ENCODE data around the gene PTER. TPM values are rescaled to one million over a fixed set of nuclear protein-coding genes. Genes with fewer than 3 reads are reported as not detected.

Gene PTER
- total RNA-seq, 1 experiment from 2014 or later, result 30.1 TPM

- no peaks in the 10 kb centered on the region for H3K9me3 Mint-ChIP-seq (ENCODE audit: low read depth, unreplicated experiment)
- CTCF ChIA-PET, result no interaction called here
- no peak overlapping the region for H3K27ac Mint-ChIP-seq (ENCODE audit: unreplicated experiment)
- H3K4me3 Mint-ChIP-seq (ENCODE audit: low read depth, unreplicated experiment), result no peak overlapping the region
- no peak for DNase-seq
- no peaks in the 10 kb centered on the region for H3K27me3 Mint-ChIP-seq (ENCODE audit: unreplicated experiment)
- peaks cover 4% of the 10 kb centered on the region for H3K36me3 Mint-ChIP-seq (ENCODE audit: insufficient read depth, unreplicated experiment)
- H3K4me1 Mint-ChIP-seq (ENCODE audit: low read depth, unreplicated experiment), result no peaks in the 10 kb centered on the region
- TF ChIP-seq, protein P1, sequence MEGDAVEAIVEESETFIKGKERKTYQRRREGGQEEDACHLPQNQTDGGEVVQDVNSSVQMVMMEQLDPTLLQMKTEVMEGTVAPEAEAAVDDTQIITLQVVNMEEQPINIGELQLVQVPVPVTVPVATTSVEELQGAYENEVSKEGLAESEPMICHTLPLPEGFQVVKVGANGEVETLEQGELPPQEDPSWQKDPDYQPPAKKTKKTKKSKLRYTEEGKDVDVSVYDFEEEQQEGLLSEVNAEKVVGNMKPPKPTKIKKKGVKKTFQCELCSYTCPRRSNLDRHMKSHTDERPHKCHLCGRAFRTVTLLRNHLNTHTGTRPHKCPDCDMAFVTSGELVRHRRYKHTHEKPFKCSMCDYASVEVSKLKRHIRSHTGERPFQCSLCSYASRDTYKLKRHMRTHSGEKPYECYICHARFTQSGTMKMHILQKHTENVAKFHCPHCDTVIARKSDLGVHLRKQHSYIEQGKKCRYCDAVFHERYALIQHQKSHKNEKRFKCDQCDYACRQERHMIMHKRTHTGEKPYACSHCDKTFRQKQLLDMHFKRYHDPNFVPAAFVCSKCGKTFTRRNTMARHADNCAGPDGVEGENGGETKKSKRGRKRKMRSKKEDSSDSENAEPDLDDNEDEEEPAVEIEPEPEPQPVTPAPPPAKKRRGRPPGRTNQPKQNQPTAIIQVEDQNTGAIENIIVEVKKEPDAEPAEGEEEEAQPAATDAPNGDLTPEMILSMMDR (IDR thresholded peaks at IDR 0.05; ENCODE audit: unreplicated experiment), result no peak
- intact Hi-C loops (cut with micrococcal nuclease; ENCODE audit: unreplicated experiment), result no loop called here
- no TSS peak for BruUV-seq (replicated peaks)
Observed at GRCh38 chr10:16493884-16494536, 57.2 kb downstream of the PTER start.

- BruUV-seq (replicated peaks), result no TSS peak
- TF ChIP-seq, protein P1 (IDR thresholded peaks at IDR 0.05; ENCODE audit: unreplicated experiment), result no peak
- no peak overlapping the region for H3K27ac Mint-ChIP-seq (ENCODE audit: unreplicated experiment)
- no peaks in the 10 kb centered on the region for H3K4me1 Mint-ChIP-seq (ENCODE audit: low read depth, unreplicated experiment)
- H3K9me3 Mint-ChIP-seq (ENCODE audit: low read depth, unreplicated experiment), result no peaks in the 10 kb centered on the region
- CTCF ChIA-PET, result interaction anchor here (0.6 kb wide), 1 partner anchor 159 kb away, joined by 4 read pairs; no protein-coding TSS in a partner anchor
- H3K27me3 Mint-ChIP-seq (ENCODE audit: unreplicated experiment), result no peaks in the 10 kb centered on the region
- no peak for DNase-seq
- no peak overlapping the region for H3K4me3 Mint-ChIP-seq (ENCODE audit: low read depth, unreplicated experiment)
- intact Hi-C loops (cut with micrococcal nuclease; ENCODE audit: unreplicated experiment), result no loop called here
- H3K36me3 Mint-ChIP-seq (ENCODE audit: insufficient read depth, unreplicated experiment), result peaks cover 7% of the 10 kb centered on the region
Observed at GRCh38 chr10:16497911-16498310, 61.1 kb downstream of the PTER start.

- BruUV-seq (replicated peaks), result no TSS peak
- peaks cover 2% of the 10 kb centered on the region for H3K36me3 Mint-ChIP-seq (ENCODE audit: insufficient read depth, unreplicated experiment)
- intact Hi-C loops (cut with micrococcal nuclease; ENCODE audit: unreplicated experiment), result no loop called here
Observed at GRCh38 chr10:16505161-16505560, 68.4 kb downstream of the PTER start.

GRCh38 chr10:16509996-16510395 is 73.2 kb downstream of the PTER start:
- H3K4me1 Mint-ChIP-seq (ENCODE audit: low read depth, unreplicated experiment), result no peaks in the 10 kb centered on the region
- no TSS peak for BruUV-seq (replicated peaks)
- CTCF ChIA-PET, result no interaction called here
- no peak overlapping the region for H3K4me3 Mint-ChIP-seq (ENCODE audit: low read depth, unreplicated experiment)
- H3K9me3 Mint-ChIP-seq (ENCODE audit: low read depth, unreplicated experiment), result no peaks in the 10 kb centered on the region
- H3K27me3 Mint-ChIP-seq (ENCODE audit: unreplicated experiment), result no peaks in the 10 kb centered on the region
- H3K27ac Mint-ChIP-seq (ENCODE audit: unreplicated experiment), result no peak overlapping the region
- no peaks in the 10 kb centered on the region for H3K36me3 Mint-ChIP-seq (ENCODE audit: insufficient read depth, unreplicated experiment)
- intact Hi-C loops (cut with micrococcal nuclease; ENCODE audit: unreplicated experiment), result no loop called here
- no peak for DNase-seq
- TF ChIP-seq, protein P1 (IDR thresholded peaks at IDR 0.05; ENCODE audit: unreplicated experiment), result no peak

More at GRCh38 chr10:16505161-16505560, 68.4 kb downstream of the PTER start:
- DNase-seq, result no peak
- TF ChIP-seq, protein P1 (IDR thresholded peaks at IDR 0.05; ENCODE audit: unreplicated experiment), result no peak
- H3K27me3 Mint-ChIP-seq (ENCODE audit: unreplicated experiment), result no peaks in the 10 kb centered on the region
- CTCF ChIA-PET, result no interaction called here
- H3K4me3 Mint-ChIP-seq (ENCODE audit: low read depth, unreplicated experiment), result no peak overlapping the region
- H3K27ac Mint-ChIP-seq (ENCODE audit: unreplicated experiment), result no peak overlapping the region
- no peaks in the 10 kb centered on the region for H3K4me1 Mint-ChIP-seq (ENCODE audit: low read depth, unreplicated experiment)
- H3K9me3 Mint-ChIP-seq (ENCODE audit: low read depth, unreplicated experiment), result no peaks in the 10 kb centered on the region

Data from Calu3 (cell line).